Right kidney (tissue), 1 donor: ENCODE data around the gene TOLLIP.

Experiments used
- DNase-seq: peaks from one replicate; pipeline ENCODE4 v3.0.0-alpha.2; 2016

The TOLLIP gene

GRCh38 chr11:1230456-1231395, 78.7 kb downstream of the TOLLIP start:
- DNase-seq: no peak

GRCh38 chr11:1230121-1230455, 79.3 kb downstream of the TOLLIP start:
- no peak for DNase-seq

- no peak for DNase-seq
Observed at GRCh38 chr11:1229471-1230120, 79.8 kb downstream of the TOLLIP start.

GRCh38 chr11:1228921-1229451, 80.4 kb downstream of the TOLLIP start:
- DNase-seq: no peak

GRCh38 chr11:1228101-1228821, 81.2 kb downstream of the TOLLIP start:
- DNase-seq: no peak

- no peak for DNase-seq
Observed at GRCh38 chr11:1227551-1228100, 81.8 kb downstream of the TOLLIP start.

GRCh38 chr11:1226986-1227550, 82.4 kb downstream of the TOLLIP start:
- DNase-seq: no peak

GRCh38 chr11:1226226-1226985, 83.0 kb downstream of the TOLLIP start:
- no peak for DNase-seq

GRCh38 chr11:1225386-1226225, 83.8 kb downstream of the TOLLIP start:
- DNase-seq: no peak

GRCh38 chr11:1224491-1225385, 84.7 kb downstream of the TOLLIP start:
- DNase-seq: no peak
